Mucosa of descending colon (tissue), 3 donors: ENCODE results near the gene MRPL58. TPM values are rescaled to one million over a fixed set of nuclear protein-coding genes. Genes with fewer than 3 reads are reported as not detected.
"Not testable (repeated sequence)": the region's sequence is repeated elsewhere in the genome, so short reads cannot be mapped to it uniquely, and the experiment has no call there.

ENCODE experiments used
- ATAC-seq: fragments of 200-7000 bp; cut with Tn5 transposase; one replicate; pipeline ENCODE4 v1.9.1; 2020; ENCODE audit warnings: mild to moderate bottlenecking, moderate library complexity
- DNase-seq, 3 donors: peaks; one replicate each; pipeline ENCODE4 v3.0.0-alpha.2; 2020
- H3K36me3 ChIP-seq: fragments of 200-600 bp; one replicate; pipeline ENCODE4 v1.8.0; 2021; ENCODE audit warnings: low read depth, mild to moderate bottlenecking
- H3K4me1 ChIP-seq: fragments of 200-600 bp; one replicate; pipeline ENCODE4 v1.8.0; 2021; ENCODE audit warnings: low read depth, mild to moderate bottlenecking
- H3K4me3 ChIP-seq: fragments of 200-600 bp; one replicate; pipeline ENCODE4 v1.8.0; 2021; ENCODE audit warnings: mild to moderate bottlenecking
- H3K9me3 ChIP-seq: fragments of 200-600 bp; one replicate; pipeline ENCODE4 v1.8.0; 2021; ENCODE audit warnings: mild to moderate bottlenecking
- intact Hi-C, 2 donors: fragments of 100-400 bp; cut with DNase I in 1 of 2; cut with micrococcal nuclease in 1 of 2; formaldehyde crosslinking; loops; one replicate each; pipeline versions ENCODE4 v1.11.0 to v1.11.1; 2022; cut with DNase I, micrococcal nuclease
- total RNA-seq, 3 donors: library from RNA; stranded (reverse); fragmentation: NEBNext Ultra II Directional in 2 of 3; extraction: Animal tissue kit (Norgen Biotek cat#: 25700) in 2 of 3; gene quantifications; one replicate each; pipeline versions ENCODE4 v1.2.1 to v1.2.4, GENCODE V29; 2021 to 2023
- TF ChIP-seq, protein P1 (sequence below): fragments of 200-600 bp; IDR thresholded peaks from one replicate; pipeline ENCODE4 v1.8.0; 2022; ENCODE audit warnings: antibody characterized with exemption, mild to moderate bottlenecking
- donor health status: DM: no; HTN: no; CAD: no; lungs with moderate emphysema.
- donor health status: DM: no; HTN: no; CAD: no.
- donor health status: DM: no; HTN: yes; CAD: no.

The MRPL58 gene
- total RNA-seq, 3 donors from 2014 or later: 24.7 to 32.9 (median 25.4) TPM

DNA sequence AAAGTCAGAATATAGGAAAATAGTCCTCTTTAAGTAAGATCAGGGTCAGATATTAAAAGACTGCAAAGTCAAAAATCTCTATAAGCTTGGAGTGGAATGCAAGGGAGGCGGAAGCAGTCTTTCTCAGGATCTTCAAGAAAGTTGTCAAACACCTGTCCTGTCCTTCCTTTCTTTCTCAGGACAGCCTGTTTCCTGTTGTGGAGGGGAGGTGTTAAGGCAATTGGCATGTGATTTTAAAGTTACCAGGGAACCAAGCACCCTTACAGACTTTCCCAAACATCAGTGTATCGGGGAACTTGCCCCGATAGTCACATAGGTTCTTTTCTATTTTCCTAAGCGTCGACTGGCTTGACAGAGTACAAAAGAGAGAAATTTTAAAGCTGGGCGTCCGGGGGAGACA lies 32.2 kb downstream of the MRPL58 start:
- intact Hi-C loops: no loop called here
- ATAC-seq (no peak), DNase-seq (no peak)
- Histone ChIP-seq H3K4me3 (no peak overlapping the region), H3K9me3 (no peaks in the 10 kb centered on the region), H3K36me3 (peaks cover 9% of the 10 kb centered on the region), H3K4me1 (peaks cover 16% of the 10 kb centered on the region)
- TF ChIP-seq, protein P1, sequence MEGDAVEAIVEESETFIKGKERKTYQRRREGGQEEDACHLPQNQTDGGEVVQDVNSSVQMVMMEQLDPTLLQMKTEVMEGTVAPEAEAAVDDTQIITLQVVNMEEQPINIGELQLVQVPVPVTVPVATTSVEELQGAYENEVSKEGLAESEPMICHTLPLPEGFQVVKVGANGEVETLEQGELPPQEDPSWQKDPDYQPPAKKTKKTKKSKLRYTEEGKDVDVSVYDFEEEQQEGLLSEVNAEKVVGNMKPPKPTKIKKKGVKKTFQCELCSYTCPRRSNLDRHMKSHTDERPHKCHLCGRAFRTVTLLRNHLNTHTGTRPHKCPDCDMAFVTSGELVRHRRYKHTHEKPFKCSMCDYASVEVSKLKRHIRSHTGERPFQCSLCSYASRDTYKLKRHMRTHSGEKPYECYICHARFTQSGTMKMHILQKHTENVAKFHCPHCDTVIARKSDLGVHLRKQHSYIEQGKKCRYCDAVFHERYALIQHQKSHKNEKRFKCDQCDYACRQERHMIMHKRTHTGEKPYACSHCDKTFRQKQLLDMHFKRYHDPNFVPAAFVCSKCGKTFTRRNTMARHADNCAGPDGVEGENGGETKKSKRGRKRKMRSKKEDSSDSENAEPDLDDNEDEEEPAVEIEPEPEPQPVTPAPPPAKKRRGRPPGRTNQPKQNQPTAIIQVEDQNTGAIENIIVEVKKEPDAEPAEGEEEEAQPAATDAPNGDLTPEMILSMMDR: no peak

DNA sequence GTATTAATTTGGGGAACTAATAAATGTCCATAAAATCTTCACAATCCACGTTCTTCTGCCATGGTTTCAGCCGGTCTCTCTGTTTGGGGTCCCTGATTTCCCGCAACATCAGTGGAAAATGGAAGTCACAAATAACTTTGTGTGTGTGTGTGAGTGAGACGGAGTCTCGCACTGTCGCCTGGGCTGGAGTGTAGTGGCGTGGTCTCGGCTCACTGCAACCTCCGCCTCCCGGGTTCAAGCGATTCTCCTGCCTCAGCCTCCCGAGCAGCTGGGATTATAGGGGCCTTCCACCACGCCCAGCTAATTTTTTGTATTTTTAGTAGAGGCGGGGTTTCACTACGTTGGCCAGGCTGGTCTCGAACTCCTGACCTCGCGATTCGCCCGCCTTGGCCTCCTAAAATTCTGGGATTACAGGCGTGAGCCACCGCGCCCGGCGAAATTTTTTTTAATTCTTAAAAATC lies 33.5 kb downstream of the MRPL58 start:
- Histone ChIP-seq H3K4me3 (peak overlapping the region; percentile 82), H3K4me1 (peaks cover 16% of the 10 kb centered on the region)
- DNase-seq, H3K9me3 ChIP-seq, H3K36me3 ChIP-seq, ATAC-seq, intact Hi-C loops: not testable (repeated sequence)

GRCh38 chr17:75046407-75047289 lies 34.2 kb downstream of the MRPL58 start, which contains the start of the genes ATP5PD and KCTD2:
ATP5PD (minus strand) TSS chr17:75046969; CDS start chr17:75042650, 4,319 bp downstream.
KCTD2 (plus strand) TSS chr17:75047225; CDS start chr17:75047251, 26 bp downstream.
- TF ChIP-seq, protein P1: no peak

DNA sequence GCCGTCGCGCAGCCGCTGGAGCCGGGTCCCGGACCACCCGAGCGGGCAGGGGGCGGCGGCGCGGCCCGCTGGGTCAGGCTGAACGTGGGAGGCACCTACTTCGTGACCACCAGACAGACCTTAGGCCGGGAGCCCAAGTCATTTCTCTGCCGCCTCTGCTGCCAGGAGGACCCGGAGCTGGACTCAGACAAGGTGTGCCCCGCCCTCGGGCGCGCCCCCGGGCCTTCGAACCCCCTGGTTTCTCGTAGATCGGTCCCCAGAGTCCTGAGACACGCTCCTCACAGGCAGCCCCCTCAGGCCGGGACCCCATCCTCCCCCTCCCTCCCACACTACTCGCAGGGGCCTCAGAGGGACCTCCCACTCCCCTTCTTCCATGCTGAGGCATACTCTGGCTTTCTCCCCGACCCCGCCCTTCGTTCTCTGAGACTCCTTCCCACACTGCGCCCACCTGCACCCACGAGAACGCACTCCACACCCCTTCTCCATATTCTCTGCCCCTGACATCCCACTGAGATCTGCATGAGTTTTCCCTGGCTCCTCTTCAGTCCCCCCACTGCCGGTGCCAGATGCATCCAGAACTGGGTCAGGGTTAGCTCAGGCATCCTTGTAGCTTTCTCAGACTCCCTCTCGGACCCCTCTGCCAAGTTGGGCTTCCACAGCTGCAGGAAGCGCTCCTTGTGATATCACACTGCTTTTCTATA lies 35.1 kb downstream of the MRPL58 start:
- no peaks in the 10 kb centered on the region for H3K9me3 ChIP-seq
- TF ChIP-seq, protein P1: no peak
- no peak for ATAC-seq
- peak overlapping the region; percentile 82 for H3K4me3 ChIP-seq
- peak; percentile 61 to 77 (median 69) for DNase-seq
- H3K4me1 ChIP-seq: peaks cover 16% of the 10 kb centered on the region
- no peaks in the 10 kb centered on the region for H3K36me3 ChIP-seq
- intact Hi-C loops: no loop called here

More at GRCh38 chr17:75046407-75047289, 34.2 kb downstream of the MRPL58 start, which contains the start of the genes ATP5PD and KCTD2:
- Histone ChIP-seq H3K9me3 (no peaks in the 10 kb centered on the region), H3K4me1 (peaks cover 16% of the 10 kb centered on the region), H3K4me3 (peak within 1 kb of the TSS; percentile 82), H3K36me3 (peaks cover 2% of the 10 kb centered on the region)
- DNase-seq (peak; percentile 96 to 97 (median 96)), ATAC-seq (peak; percentile 99)
- intact Hi-C loops: no loop called here

DNA sequence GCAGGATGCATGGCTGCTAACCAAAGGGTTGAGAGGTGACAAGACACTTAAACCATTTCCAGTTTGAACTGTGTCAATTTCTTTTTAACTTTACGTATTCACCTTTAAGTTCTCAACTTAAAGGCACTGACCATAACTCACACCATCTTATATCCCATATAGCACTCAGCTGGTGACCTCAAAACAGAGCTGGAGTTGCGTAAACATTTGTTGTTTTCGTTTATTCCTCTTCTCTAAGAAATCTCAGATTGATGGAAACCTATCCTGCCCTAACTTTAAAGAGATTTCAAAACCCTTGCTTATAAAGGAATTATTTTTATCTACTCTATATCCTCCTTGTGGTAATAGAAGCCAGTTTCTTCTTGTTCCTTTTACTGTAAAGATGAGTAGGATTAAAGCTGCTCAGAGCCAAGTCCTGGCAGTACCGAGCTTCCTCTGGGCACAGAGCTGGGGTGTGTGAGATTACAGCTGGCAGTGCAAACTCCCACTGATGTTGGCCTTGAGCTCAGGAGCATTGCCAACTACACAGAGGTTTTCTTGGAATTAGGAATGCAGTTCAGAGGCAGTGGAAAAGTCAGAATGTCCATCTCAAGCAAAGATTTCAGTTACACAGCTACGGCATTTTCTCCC lies 35.9 kb downstream of the MRPL58 start:
- TF ChIP-seq, protein P1: no peak
- H3K9me3 ChIP-seq: no peaks in the 10 kb centered on the region
- H3K4me3 ChIP-seq: no peak overlapping the region
- H3K4me1 ChIP-seq: peaks cover 16% of the 10 kb centered on the region
- DNase-seq (no peak), ATAC-seq (no peak)
- intact Hi-C loops: no loop called here
- H3K36me3 ChIP-seq: no peaks in the 10 kb centered on the region
